ENCODE results near the gene PLXDC1. TPM values are rescaled to one million over a fixed set of nuclear protein-coding genes. Genes with fewer than 3 reads are reported as not detected.

The PLXDC1 gene
- total RNA-seq, 2 experiments from 2014 or later: 1.7 to 2.4 TPM

GRCh38 chr17:39198186-39198566 is 46.7 kb upstream of the PLXDC1 start:
- Mint-ChIP-seq H3K36me3 (ENCODE audit: low read depth) (peaks cover 32% of the 10 kb centered on the region), H3K4me3 (peak overlapping the region; percentile 90), H3K27ac (peak overlapping the region; percentile 99), H3K9me3 (no peaks in the 10 kb centered on the region), H3K4me1 (ENCODE audit: low read depth) (peaks cover 45% of the 10 kb centered on the region), H3K27me3 (no peaks in the 10 kb centered on the region)
- CTCF ChIA-PET: interaction anchor here (2.0 to 27.4 kb wide), 4 partner anchors 23 to 46 kb away, joined by 6 to 516 read pairs (median 18); no protein-coding TSS in a partner anchor
- TF ChIP-seq, protein P1, sequence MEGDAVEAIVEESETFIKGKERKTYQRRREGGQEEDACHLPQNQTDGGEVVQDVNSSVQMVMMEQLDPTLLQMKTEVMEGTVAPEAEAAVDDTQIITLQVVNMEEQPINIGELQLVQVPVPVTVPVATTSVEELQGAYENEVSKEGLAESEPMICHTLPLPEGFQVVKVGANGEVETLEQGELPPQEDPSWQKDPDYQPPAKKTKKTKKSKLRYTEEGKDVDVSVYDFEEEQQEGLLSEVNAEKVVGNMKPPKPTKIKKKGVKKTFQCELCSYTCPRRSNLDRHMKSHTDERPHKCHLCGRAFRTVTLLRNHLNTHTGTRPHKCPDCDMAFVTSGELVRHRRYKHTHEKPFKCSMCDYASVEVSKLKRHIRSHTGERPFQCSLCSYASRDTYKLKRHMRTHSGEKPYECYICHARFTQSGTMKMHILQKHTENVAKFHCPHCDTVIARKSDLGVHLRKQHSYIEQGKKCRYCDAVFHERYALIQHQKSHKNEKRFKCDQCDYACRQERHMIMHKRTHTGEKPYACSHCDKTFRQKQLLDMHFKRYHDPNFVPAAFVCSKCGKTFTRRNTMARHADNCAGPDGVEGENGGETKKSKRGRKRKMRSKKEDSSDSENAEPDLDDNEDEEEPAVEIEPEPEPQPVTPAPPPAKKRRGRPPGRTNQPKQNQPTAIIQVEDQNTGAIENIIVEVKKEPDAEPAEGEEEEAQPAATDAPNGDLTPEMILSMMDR (IDR thresholded peaks at IDR 0.05): no peak
- no peak for ATAC-seq
- intact Hi-C loops (cut with micrococcal nuclease): no loop called here
- POLR2A ChIA-PET: no interaction called here
- DNase-seq: no peak

DNA sequence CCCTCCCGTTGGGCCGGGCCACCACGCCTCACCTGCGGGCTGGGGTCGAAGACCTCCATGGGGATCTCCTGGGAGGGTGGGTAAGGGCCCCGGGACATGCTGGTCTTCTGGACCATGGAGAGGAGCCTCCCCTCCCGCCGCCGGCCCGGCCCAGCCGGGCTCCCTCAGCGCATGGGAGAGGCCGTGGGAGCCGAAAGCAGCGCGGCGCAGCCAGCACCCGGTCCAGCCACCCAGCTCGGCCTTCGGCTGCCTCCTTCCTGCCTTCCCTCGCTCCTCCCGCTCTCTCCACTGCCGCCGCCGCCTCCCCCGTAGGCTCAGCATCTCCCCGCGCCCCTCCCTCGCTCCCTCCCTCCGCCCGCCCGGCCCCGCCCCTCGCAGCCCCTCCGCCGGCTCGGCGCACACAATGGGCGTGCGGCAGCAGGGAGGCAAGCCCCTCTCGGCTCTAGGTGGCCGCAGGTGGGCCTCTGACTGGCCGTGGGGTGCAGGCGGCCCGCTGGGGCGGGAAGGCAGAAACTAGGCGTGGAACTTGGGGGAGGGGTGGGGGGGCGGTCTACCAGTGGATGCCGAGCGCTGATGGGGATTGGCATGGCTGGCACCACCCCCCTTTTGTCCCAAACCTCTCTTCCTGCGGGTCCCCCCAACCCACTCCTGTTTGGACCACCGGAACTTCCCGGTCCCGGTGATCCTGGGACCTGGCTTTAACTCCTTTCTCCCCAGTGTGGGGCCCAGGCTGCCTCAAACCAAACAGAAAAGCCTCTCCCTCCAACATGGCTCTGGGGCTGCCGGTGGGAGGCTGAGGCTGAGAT is 46.1 kb upstream of the PLXDC1 start, which contains the start of gene CACNB1:
Gene CACNB1 (minus strand): TSS at position 290 of the 806 bp plus-strand sequence. CDS start 174 bp downstream, at position 116.
- Mint-ChIP-seq H3K27me3 (no peaks in the 10 kb centered on the region), H3K4me3 (peak within 1 kb of the TSS; percentile 90), H3K4me1 (ENCODE audit: low read depth) (peaks cover 42% of the 10 kb centered on the region), H3K27ac (peak within 1 kb of the TSS; percentile 99), H3K36me3 (ENCODE audit: low read depth) (peaks cover 28% of the 10 kb centered on the region), H3K9me3 (no peaks in the 10 kb centered on the region)
- intact Hi-C loops (cut with micrococcal nuclease): no loop called here
- ChIA-PET CTCF (interaction anchor here (2.1 to 27.4 kb wide), 5 partner anchors 9 to 215 kb away, joined by 7 to 516 read pairs (median 17); no protein-coding TSS in a partner anchor), POLR2A (no interaction called here)
- ATAC-seq (peak; percentile 65), DNase-seq (peak; percentile 79)
- TF ChIP-seq, protein P1 (IDR thresholded peaks at IDR 0.05): no peak

GRCh38 chr17:39196808-39197291 is 45.4 kb upstream of the PLXDC1 start:
- ATAC-seq (no peak), DNase-seq (peak; percentile 35)
- H3K27me3 Mint-ChIP-seq: no peaks in the 10 kb centered on the region
- peak overlapping the region; percentile 90 for H3K4me3 Mint-ChIP-seq
- H3K9me3 Mint-ChIP-seq: no peaks in the 10 kb centered on the region
- ChIA-PET CTCF (interaction anchor here (1.0 to 3.9 kb wide), 8 partner anchors 10 to 214 kb away, joined by 3 to 20 read pairs (median 8); partner anchors contain the start of gene ARL5C), POLR2A (interaction anchor here (2.0 kb wide), 1 partner anchor 9 kb away, joined by 4 read pairs; no protein-coding TSS in a partner anchor)
- intact Hi-C loops (cut with micrococcal nuclease): no loop called here
- H3K36me3 Mint-ChIP-seq (ENCODE audit: low read depth): peaks cover 25% of the 10 kb centered on the region
- peak overlapping the region; percentile 74 for H3K27ac Mint-ChIP-seq
- TF ChIP-seq, protein P1 (IDR thresholded peaks at IDR 0.05): no peak
- peaks cover 34% of the 10 kb centered on the region for H3K4me1 Mint-ChIP-seq (ENCODE audit: low read depth)

- POLR2A ChIA-PET: interaction anchor here (1.6 to 2.0 kb wide), 3 partner anchors 8 to 11 kb away, joined by 3 to 6 read pairs (median 4); no protein-coding TSS in a partner anchor
- intact Hi-C loops (cut with micrococcal nuclease): no loop called here
These were observed 44.9 kb upstream of the PLXDC1 start for GRCh38 chr17:39196241-39196807.

More at GRCh38 chr17:39196241-39196807, 44.9 kb upstream of the PLXDC1 start:
- CTCF ChIA-PET: interaction anchor here (1.0 to 3.9 kb wide), 9 partner anchors 11 to 214 kb away, joined by 3 to 20 read pairs (median 7); partner anchors contain the start of gene ARL5C
- Mint-ChIP-seq H3K27me3 (no peaks in the 10 kb centered on the region), H3K36me3 (ENCODE audit: low read depth) (peaks cover 19% of the 10 kb centered on the region), H3K4me1 (ENCODE audit: low read depth) (peaks cover 31% of the 10 kb centered on the region), H3K9me3 (no peaks in the 10 kb centered on the region), H3K4me3 (peak overlapping the region; percentile 90), H3K27ac (peak overlapping the region; percentile 69)
- TF ChIP-seq, protein P1 (IDR thresholded peaks at IDR 0.05): no peak
- ATAC-seq (no peak), DNase-seq (no peak)

Data from activated CD8-positive, alpha-beta T cell treated with anti-CD3 and anti-CD28 coated beads for 36 hours (primary cell).